ENCODE results near the gene PIGZ.

The PIGZ gene, protein sequence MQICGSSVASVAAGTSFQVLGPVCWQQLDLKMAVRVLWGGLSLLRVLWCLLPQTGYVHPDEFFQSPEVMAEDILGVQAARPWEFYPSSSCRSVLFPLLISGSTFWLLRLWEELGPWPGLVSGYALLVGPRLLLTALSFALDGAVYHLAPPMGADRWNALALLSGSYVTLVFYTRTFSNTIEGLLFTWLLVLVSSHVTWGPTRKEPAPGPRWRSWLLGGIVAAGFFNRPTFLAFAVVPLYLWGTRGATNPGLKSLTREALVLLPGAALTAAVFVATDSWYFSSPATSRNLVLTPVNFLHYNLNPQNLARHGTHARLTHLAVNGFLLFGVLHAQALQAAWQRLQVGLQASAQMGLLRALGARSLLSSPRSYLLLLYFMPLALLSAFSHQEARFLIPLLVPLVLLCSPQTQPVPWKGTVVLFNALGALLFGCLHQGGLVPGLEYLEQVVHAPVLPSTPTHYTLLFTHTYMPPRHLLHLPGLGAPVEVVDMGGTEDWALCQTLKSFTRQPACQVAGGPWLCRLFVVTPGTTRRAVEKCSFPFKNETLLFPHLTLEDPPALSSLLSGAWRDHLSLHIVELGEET

DNA sequence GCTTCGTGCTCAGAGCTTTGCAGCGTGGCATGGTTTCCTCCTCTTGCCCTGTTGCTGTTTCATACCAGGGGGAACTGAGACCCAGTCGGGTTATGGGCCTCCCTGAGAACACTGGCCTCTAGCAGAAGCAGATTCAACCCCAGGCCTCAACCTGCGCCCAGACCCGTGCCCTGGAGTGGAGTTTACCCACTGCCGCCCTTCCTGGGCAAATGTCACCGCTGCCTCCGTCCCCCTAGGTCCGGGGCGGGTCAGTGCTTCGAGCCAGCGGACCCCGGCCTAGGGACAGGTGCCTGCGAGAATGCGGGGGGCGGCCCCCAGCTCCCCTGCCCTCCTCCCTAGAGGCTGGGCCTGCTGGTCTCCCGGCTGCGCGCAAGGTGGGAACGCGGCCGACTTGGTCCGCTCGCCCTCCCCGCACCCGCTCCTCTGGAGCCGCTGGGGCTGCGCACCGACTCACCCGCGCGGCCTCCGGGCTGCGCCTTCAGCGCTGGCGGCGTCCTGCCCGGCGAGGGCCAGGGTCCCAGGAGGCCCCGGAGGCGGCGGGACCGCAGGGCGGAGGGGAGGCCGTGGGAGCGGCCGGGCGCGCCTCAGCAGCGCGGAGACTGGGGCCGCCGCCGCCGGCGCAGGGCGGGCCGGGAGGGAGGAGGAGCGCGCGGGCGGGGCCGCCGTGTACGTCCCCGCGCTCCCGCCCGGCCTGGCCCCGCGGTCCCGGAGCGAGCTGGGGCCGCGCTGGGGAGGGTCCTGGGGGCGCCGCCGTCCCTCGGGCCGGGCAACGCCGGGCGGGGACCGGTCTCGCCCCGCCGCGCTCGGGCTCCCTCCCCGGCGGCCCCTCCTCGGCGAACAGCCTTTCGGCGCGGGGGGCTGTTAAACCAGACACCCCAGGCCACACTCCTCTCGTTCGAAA is at the start of gene PIGZ:
Gene PIGZ, minus strand, starts transcription at position 601 of the 901 bp plus-strand sequence. CDS start 16,802 bp downstream, outside the sequence.
- DNase-seq = no peak

DNA sequence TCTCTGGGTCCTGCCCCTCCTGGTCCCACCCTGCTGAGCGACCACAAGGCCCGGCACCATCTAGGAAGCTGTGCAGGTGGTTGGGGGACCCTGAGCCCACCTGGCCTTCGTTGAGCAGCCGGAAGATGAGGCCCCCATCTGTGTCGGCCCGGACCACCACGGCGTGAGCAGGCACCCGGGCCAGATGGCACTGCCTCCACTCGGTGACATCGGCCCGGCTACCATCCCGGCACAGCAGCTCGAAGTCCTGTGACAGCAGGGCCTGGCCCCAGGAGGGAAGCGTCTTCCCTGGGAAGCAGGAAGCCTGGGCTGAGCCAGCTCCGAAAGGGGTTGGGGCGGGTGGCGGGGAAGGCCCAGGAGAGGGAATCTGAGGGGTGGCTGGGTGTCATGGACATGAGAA is 48.4 kb upstream of the PIGZ start:
- DNase-seq = no peak

DNA sequence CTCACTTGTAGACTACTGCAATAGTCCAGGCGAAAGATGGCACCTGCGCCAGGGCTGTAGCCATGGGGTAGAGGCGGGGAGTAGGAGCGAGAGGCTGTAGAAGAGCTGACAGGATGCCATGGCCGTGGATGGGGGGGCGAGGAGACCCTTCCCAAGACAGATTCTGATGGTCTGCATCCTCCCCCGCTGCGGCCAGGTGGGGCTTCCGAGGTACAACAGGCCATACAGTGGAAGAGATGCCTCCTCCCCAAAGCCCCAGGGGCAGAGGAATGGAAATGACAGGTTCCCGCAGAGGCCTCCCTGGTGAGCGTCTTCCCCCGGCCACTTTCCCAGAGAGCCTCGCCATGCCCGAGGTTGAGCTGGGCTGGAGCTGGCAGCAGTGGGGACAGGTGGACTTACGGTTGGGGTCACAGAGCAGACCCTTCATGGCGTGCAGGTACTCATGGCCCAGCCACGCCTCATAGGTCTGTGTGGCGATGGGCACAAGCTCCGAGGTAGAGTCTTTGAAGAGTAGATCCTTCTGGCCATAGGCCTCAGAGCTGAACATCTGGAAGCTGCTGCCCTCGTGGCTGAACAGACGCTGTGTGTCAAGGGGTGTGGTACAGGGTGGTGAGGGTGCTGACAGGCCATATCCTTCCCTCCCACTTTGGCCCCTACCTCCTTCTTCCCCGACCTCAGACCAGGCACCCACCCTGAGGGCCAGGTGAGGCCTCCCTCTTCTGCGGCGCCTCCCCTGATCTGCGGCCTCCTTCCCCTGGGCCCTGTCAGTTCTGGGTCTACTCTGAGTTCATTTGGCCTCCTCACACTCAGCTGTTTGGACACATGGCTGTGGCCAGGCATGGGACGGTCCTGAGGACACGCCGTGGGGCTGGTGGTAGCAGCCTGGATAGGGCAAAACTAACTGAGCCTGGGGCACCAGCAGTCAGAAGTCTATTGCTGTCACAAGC is 47.4 kb upstream of the PIGZ start:
- no peak for DNase-seq

DNA sequence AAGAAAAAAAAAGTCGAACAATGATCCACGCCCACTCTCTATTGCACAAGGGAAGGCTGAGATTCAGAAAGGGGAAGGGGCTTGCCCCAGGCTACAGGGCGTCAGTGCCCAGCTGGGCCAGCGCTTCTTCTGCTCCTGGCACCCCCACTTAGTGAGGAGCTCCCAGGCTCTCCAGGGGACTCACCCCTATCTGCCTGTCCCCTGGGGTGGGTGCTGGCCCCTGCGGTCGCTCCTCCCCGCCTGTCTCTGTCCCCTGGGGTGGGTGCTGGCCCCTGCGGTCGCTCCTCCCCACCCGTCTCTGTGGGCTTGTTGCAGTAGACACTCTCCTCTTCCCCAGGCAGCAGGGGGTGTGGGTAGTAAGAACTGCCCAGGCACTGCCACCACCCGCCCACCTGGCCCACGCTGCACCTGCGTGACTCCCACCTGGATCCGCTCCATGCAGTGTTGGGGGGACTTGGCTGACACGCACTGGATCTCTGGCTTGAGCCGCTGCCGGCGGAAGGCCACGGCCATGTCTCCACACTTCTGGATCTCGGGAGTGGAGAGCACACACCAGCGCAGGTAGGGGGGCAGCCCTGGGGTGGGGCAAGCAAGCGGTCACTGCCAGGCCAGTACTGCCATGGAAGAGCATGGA is 46.4 kb upstream of the PIGZ start:
- DNase-seq = no peak

DNA sequence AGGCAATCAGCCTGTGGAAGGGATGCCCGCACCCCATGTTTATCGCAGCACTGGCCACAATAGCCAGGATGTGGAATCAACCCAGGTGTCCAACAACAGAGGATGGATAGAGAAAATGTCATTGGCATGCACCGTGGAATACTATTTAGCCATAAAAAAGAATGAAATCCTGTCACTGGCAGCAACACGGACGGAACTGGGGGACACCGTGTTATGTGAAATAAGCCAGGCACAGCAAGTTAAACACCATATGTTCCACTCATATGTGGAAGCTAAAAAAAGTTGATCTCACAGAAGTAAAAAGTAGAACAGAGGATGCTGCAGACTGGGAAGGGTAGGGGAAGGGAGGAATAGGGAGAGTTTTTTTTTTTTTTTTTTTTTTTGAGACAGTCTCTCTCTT is 45.4 kb upstream of the PIGZ start:
- DNase-seq = no peak

DNA sequence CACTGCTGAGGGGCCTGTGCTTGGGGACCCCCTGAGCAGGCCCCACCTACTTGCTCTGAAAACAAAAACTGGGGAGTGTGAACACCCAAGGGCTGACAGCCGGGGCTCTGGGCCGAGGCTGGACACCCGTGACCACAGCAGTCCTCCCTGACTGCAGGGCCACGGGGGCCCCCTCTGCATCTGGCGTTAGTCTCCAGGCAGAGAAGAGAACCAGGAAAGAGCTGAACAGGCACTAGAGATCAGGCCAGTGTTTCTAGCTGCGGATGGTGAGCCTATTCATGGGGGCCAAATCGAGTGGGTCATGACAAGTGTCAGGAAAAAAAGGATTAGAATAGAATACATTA is 43.9 kb upstream of the PIGZ start:
- no peak for DNase-seq

DNA sequence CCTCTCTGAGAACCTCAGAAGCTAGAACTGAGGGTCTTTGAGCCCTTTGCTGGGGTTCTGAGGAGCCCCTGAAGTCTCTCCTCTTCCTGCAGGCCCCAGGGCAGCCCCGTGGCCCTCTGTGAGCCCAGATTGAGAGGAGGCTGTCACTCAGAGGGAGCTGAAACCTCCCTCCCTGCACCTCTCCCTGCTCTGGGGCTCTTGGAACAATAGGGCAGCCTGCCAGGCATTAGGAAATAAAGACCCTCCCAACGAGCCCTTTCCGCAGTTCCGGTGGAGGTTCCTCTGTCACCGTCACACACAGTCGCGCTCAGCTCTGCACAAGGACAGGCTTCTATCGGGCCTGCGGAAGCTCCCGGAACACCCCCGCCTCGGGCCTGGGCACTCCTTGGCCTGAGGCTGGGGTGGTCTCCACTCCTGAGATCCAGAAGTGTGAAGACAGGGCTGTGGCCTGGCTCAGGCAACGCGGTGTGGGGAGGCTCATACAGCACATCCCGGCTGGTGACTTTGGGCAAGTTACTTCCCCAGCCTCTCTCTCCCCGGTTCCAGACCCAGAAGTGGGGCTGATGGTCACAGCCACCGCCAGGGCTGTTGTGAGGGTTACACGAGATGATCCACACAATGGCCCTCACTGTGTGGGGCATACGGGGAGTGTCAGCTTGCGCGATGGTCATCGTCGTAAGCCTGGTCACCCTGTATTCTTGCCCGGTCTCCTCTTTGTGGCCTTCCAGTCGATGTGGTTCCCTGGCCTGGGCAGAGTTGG is 43.3 kb upstream of the PIGZ start:
- DNase-seq = no peak

DNA sequence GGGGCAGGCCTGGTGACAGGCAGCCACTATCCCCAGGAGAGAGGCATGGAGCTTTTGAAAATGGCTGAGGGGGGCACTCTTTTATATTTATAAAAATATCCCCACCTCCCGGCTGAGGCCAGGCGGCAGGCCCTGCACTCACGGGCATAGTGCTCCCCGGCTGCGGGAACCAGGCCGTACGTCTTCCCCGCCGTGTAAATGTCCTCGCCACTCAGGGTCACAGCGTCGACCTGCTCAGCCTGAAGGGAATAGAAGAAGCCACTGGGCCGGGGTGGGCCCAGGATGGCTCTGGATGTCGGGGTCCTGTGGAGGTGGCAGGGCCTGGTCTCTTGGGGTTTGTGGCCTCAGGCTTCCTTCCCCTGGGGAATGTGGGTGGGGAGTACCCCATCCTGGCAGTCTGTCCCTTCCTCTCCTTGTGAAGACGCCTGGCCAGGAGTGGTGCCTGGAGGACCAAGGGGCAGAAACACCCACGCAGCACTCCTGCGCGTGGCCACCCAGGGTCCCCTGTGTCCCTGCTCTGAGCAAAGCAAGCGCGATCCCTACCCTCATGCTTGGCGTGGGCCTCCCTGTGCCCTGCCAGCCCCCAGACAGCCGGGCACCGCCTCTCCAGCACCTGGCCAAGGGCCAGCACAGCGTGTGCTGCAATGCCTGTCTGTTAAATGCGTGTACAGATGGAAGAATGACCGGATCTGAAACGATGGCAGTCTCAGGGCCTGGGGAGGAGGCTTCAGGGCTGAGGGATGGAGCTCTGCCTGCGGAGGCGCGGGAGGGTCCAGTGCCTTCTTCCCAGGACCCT is 42.1 kb upstream of the PIGZ start:
- no peak for DNase-seq

DNA sequence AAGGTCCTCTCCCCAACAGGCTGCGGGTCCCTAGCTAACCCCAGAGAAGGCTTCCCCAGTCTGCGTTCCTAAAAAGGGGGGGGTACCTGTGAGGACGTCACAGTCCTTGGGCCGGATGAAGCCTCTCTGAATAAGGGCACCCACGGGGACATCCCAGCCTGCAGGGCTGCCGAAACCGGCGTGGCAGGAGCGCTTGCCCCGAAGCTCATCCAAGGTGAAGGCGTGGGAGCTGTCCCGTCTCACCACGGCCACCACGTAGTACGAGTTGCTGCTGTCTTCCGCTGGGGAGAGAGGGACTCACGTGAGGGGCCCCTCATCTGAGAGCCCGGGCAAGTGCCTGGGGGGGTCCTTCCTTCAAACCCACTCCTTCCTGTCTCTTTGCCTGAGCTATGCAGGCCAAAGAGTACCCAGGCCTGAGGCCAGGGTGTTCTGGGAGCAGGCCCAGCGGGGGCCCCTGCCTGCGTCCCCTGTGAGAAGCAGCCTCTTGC is 40.9 kb upstream of the PIGZ start:
- no peak for DNase-seq

DNA sequence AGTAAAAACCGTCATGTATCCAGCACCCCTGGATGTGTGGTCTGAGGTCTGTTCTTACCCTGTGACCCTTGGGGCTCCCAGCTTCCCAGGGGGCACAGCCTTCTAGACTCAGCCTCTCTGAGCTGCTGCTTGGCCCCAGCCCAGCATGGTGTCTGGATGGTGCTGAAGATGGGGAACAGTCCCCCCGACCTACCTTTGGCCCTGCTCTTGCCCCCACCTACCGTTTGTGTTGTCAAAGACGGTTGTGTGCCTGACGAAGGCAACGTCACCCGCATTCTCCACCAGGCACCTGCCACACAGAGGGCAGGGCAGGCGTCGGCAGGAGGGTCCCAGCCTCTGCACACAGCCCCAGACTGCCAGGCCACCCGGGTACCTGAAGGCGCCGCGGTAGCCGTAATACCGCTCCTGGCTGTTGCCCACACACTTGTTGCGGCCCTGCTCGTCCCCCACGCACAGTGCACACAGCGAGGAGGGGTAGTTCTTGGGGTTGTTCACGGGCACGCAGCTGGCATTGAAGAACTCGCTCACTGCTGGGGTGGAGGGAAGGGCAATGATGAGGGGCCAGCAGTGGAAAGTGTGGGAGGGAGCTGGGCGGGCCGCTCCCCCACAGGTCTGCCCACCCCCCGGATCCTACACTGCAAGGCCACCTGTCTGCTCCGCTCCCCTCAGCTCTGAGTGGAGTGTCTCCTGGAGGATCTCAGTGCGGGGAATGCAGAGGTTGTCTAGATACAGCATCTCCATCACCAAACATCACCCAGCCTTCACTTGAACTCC is 40.0 kb upstream of the PIGZ start:
- DNase-seq = no peak

DNA sequence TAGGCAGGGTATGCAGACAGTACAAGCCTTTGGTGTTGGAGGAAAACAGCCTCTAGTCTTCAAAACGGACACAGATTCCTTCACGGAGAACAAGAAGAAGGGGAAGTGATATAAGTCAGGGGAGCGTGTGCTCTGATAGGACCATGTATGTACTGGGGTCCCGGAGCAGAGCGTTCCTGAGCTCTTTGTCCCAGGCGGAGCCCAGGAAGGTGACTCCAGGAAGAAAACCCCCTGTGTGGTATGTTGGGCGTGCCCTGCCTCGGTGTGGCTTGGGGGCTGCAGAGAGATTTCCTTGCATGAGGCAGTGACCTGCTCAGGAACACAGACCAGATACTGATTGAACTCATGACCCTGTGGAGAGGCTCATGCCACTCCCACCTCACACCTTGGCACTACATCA is 39.3 kb upstream of the PIGZ start:
- DNase-seq = no peak

DNA sequence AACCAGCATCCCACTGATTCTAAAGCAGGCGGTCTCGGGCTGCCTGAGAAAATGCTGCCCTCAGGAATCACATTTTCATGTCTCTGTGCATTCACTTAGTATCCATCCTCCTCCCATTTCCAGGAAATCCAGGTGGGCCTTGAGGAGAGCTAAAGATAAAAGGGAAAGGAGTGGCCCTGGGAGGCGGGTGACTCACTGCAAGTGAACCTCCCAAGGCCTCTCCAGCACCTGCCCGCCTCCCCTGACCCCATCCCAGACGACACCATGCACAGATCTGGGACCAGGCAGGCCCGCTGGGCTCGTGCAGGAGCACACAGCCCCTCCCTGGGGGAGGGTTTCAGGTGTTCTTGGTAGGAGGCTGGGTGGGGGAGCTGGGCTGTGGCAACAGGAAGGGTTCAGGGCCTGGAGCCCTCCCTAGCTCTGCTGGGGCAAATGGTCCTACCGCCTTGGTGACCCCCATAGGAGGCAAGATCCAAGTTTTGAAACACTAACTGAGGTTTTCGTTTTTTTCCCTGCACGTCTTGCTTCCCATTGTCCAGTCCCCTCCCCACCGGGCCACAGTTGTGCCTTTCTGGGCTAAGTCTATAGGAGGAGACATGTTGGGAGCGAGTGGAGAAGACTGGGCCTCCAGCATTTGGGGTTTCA is 38.8 kb upstream of the PIGZ start:
- no peak for DNase-seq

DNA sequence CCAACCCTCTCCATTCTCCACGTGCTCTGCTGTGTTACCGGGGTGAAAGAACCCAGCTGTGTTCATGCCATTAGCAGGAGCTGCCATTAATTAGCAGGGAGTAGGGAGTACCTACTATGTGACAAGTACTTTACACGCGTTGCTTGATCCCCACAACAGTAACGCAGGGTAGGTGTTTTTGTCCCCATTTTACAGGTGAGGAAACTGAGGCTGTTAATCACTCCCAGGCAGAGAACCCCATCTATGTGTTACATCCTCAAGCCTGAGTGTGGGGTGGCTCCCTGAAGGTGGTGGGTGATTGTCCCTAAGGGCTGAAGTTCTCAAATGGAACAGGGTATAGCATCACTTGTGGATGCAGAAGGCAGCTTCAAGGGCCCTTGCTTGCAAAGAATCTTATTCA is 38.2 kb upstream of the PIGZ start:
- DNase-seq = no peak

DNA sequence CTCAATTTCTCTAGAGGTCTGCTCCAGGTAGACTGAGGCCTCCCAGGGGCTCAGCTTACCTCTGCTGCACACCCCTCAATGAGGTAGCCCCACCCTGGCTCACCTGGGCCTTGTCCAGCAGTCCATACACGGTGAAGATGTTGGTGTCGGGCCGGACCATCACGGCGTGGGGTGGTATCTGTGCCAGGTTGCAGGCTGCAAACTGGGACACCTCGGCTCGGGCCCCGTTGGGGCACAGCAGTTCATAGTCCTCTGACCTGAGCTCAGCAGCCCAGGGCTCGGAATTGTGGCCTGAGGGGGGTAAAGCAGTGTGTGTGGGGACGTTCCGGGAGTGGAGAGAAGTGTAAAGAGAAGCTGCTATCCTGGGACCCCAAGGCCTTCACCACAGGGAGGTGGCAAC is 37.8 kb upstream of the PIGZ start:
- DNase-seq = no peak

DNA sequence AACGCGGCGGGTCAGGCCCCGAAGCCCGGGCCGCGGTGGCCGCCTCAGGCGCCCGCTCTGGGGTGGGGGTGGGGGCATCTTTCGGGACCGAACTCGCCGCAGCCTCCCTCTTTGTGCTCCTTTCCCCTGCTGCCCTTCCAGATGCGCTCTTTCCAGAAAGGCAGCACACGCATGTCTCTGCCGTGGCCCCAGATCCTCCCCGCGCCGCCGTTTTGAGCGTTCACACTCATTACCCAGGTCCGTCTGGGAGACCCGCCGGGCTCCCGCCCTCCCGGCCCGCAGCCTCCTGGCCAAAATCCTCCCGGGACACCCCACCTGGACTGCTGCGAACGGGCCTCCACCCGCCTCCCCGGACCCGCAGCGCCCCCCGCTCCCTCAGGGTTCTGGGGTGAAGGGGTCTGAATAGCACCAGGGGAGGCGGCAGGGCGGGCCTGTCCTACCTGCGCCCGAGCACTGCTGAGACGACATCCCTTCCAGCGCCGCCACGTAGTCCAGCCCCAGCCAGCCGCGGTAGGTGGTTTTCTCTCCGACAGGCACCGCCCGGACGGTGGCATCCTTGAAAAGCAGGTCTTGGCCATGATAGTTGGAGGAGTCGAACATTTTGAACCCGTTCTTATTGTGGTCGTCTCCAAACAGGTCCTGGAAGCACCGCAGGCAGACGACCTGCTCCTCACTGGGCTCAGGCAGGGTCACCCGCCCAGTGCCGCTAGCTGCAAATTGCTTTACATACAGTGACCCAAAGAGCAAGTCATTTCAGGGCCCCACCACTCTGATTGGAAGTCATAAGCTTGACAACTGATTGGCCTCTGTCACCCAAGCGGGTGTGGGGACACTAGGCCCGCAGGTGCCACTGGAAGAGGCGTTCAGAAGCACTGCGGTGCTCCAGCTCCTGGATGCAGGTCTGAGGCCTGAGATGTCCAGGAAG is 35.1 kb upstream of the PIGZ start:
- DNase-seq = peak; percentile 31

DNA sequence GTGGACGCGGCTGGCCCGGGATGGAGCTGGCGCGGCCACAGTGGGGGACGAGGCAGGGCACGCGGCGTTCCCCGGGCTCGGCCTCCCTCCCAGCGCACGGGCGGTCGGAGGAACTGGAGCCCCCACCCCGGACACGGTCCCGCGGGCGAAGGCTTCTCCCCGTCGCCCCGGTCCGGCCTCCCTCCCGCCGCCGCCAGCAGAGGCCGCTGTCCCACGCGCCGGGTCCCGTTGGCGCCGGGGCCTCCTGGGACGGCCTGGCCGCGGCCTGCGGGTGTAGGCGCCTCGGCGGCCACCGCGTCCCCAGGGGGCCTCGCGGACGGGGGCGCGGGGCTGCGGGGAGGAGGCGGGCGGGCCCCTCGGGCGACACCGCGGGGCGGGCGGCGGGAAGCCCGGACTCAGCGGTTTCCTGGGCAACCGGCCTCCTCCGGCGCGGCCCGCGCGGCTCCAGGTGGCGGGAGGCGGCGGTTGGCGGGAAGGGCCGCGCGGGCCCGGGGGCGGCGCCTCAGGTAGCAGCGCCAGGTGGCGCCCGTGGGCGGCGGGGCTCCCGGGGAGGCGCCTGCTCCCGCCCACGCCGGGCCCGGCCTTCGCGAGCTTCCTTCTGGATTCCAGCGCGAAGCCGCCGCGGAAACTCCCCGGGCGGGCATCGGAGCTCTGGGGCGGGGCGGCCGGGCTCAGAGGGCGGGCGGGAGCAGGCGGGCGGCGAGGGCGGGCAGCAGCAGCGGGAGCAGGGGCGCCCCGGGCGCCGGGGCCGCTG is 34.2 kb upstream of the PIGZ start:
- DNase-seq = peak; percentile 63

All from NCI-H2029 (cell line).